ENCODE results near the gene MAP2K3. TPM values are rescaled to one million over a fixed set of nuclear protein-coding genes. Genes with fewer than 3 reads are reported as not detected.

The MAP2K3 gene
- total and polyA plus RNA-seq, 2 of the 8 experiments (the other 6 are each of a cell fraction or from before 2014, with no cell fraction given), result 16.9 to 33.5 TPM

GRCh38 chr17:21352221-21352980 is 67.9 kb downstream of the MAP2K3 start (continued):
- TF ChIP-seq CHD7 (IDR thresholded peaks at IDR 0.05; ENCODE audit: insufficient replicate concordance, low read length) (no peak), PHF8 (conservative IDR thresholded peaks at IDR 0.05; ENCODE audit: low read depth, low read length) (no peak), NANOG (IDR thresholded peaks at IDR 0.05; ENCODE audit: insufficient read depth, low read depth, low read length, poor library complexity, severe bottlenecking) (no peak), RNF2 (IDR thresholded peaks at IDR 0.05; ENCODE audit: borderline replicate concordance, low read depth, low read length, missing control alignments, poor library complexity, severe bottlenecking) (no peak), POLR2A (IDR thresholded peaks at IDR 0.05; ENCODE audit: control extremely low read depth in 1 of 2, low read depth in 2 of 2, low read length in 2 of 2) (no peak), POU5F1 (IDR thresholded peaks at IDR 0.05; ENCODE audit: low read depth, low read length) (no peak), CTBP2 (IDR thresholded peaks at IDR 0.05; ENCODE audit: borderline replicate concordance, insufficient read depth, insufficient read length, low read length) (no peak), EP300 (IDR thresholded peaks at IDR 0.05; ENCODE audit: borderline replicate concordance in 1 of 2, low read depth in 2 of 2, low read length in 2 of 2) (no peak), HDAC6 (IDR thresholded peaks at IDR 0.05; ENCODE audit: low read depth, low read length) (no peak)
